IPS DF 19.7 (cell line): Measurements from ENCODE around the gene CD48.
"Not testable (repeated sequence)": the region's sequence is repeated elsewhere in the genome, so short reads cannot be mapped to it uniquely, and the experiment has no call there.

ENCODE experiments used
- DNase-seq: peaks from one replicate; pipeline ENCODE4 v3.0.0-alpha.2; 2013; ENCODE audit warnings: low read depth, low spot score

CD48 gene

DNA sequence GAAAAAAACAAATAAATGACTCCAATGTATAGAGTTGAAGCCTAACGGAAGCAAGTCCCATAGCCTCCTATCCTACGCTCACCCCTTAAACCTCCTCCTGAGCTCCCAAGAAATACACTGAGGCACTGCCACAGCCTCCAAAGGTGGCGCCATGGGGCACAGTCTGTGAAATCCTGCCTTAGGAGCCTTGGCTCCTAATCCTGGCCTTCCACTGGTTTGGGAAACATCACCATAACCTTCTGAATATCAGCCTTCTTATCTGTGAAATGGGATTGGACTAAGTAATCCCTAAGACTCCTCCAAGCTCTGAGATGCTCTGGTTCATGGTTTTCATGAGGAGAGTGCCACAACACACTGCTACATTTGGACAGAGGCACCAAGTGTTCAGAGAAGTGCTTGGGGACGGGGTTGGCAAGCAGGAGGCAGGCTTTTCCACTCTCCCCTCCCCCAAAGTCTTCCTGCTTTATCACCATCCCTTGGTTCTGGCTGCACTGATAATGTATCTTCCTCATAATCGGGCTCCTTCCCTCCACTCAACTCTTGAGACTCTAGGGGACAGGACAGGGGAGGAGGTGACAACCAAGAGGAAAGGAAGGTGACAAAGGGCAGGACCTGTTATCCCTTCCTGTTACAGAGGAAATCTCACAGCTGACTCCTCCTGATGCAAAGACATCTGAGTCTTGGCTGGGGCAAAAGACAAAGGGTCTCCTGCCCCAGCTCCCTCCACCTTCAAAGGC, 30.2 kb upstream of the CD48 start:
- no peak for DNase-seq

DNA sequence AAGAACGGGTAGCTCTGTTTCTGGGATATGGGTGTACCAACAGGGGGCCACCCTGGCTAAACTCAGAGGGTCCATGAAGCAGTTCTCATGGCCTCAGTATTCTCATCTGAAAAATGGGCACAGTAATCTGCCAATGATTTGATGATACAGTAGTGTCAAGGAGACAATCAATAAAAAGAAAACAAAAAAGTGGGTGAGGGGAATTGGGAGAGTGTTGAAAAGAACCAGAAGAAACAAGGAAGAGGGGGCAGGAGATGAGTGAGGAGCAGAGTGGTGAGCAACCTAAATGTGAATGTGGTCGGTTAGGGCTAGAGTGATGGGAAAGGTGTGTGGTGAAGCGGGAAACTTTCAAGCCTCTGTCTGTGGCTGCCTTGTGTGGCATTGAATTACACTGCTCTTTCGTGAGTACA, 29.5 kb upstream of the CD48 start:
- no peak for DNase-seq

DNA sequence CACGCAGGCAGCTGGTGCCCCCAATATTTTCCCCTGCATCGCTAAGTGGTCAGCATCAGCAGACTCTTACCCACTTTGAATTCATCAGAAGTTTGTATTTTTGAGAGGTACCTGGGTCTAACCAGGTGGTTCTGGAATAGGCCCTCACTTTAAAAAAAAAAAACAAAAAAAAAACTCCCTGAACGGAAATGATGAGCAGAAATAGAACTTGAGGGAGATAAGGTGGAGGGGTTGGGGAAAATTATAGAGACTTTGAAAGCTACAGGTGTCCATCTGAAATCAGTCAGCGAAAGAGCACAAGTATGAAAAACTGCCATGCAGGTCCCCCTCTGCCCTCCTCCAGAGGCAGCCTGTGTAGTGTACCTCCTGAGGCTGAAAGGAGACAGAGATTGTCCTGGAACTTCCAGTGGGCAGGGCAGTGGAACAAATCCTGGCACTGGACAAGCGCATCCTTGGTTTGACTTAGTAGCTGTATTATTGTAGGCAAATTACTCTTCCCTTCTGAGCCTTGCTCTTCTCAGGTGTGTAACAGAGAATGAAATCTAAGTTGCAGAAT, 28.6 kb upstream of the CD48 start:
- no peak for DNase-seq

DNA sequence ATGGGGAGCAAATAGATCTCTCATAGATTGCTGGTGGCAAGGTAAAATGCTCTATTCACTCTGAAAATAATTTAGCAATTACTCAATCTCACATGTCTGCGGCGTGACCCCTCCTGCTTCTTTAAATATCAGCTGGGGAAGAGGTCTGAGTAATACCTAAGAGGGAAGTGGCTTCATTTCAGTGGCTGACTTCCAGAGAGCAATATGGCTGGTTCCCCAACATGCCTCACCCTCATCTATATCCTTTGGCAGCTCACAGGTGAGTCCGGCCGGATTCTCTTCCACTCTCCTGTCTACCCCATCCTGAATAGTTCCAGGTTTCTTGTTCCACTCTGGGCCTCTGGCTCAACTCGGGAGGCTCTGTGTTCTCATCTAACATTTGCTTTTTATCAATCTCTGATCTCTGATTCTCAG, 27.5 kb upstream of the CD48 start, which contains the start of gene SLAMF7:
SLAMF7 (plus strand) TSS at position 150 of the 414 bp plus-strand sequence; CDS start at position 205, 55 bp downstream.
- DNase-seq: no peak

DNA sequence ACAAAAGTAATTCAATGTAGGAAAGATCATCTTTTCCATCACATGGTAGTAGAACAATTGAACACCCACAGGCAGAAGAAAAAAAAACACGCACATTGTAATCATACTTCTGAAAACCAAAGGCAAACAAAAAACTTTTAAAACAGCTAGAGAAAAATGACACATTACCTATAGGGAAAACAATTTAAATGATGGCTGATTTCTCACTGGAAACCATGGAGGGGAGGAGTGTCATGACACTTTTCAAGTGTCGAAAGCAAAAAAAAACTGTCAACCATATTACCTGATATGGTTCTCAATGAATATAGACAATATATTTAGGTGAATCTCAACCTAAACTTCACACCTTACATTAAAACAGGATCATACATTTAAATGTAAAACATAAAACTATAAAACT, 26.6 kb upstream of the CD48 start:
- DNase-seq: no peak

DNA sequence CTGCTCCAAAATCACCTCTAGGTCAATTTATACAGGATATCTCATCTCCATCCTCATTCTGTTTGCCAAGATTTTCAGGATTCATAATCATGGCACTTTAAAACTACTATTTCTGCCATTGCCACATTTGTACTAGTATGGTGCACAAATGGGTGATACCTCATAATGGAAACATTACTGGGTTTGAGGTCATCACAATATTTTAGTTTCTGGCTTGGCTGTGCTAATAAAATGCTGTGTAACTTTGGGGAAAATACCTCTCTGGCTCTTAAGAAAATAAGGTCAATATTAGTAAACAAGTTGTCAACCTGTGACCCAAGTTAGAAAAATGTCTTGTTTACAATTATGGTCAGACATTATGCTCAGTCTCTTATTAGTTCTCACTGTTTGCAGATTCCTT, 22.7 kb upstream of the CD48 start:
- DNase-seq: no peak

DNA sequence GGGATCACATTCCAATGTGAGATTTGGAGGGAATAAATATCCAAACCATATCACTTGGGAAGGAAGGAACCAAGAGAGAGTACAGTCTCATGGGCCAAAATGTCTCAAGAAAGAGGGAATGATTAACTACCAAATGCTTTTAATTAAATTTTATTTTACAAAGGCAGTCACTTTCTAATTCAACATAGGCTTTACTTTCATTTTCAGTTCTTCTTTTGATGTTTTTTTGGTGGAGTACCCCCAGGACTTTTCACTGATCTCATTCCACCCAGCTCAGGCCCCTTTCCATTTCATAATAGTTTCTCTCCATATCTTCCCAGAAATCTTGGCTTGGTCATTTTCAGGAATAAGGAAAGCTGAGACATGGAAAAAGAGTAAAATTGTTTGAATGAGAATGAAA, 22.3 kb upstream of the CD48 start:
- DNase-seq: no peak

DNA sequence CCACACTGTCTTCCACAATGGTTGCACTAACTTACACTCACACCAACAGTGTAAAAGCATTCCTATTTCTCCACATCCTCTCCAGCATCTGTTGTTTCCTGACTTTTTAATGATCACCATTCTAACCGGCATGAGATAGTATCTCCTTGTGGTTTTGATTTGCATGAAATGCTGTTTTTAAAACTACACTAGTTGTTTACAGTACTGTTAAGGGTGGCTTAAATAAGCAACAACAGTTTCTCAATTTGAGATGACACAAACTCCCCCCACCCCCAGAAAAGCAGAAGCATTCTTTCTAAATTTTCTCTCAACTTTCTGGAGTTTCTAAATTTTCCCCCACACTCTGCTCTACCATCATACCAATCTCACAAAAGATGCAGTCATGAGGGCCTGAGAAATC, 20.4 kb upstream of the CD48 start:
- DNase-seq: no peak

DNA sequence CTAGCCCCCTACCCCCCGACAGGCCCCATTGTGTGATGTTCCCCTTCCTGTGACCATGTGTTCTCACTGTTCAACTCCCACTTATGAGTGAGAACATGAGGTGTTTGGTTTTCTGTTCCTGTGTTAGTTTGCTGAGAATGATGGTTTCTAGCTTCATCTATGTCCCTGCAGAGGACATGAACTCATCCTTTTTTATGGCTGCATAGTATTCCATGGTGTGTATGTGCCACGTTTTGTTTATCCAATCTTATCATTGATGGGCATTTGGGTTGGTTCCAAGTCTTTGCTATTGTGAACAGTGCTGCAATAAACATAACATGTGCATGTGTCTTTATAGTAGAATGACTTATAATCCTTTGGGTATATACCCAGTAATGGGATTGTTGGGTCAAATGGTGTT, 19.9 kb upstream of the CD48 start:
- not testable (repeated sequence) for DNase-seq

DNA sequence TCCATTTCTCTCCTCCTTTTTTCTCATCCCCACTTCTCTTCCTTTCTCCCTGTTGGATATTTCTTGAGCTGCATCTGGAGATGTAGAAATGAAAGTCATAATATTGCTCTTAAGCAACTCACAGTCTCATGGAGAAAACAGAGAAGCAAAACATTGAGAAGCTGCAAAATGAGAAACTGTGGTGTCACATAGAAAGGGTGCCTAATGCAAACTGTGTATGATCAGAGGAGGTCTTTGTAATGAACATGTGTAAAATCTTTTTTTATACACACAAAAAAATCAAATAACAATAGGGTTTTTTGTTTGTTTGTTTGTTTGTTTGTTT, 15.7 kb upstream of the CD48 start:
- no peak for DNase-seq

DNA sequence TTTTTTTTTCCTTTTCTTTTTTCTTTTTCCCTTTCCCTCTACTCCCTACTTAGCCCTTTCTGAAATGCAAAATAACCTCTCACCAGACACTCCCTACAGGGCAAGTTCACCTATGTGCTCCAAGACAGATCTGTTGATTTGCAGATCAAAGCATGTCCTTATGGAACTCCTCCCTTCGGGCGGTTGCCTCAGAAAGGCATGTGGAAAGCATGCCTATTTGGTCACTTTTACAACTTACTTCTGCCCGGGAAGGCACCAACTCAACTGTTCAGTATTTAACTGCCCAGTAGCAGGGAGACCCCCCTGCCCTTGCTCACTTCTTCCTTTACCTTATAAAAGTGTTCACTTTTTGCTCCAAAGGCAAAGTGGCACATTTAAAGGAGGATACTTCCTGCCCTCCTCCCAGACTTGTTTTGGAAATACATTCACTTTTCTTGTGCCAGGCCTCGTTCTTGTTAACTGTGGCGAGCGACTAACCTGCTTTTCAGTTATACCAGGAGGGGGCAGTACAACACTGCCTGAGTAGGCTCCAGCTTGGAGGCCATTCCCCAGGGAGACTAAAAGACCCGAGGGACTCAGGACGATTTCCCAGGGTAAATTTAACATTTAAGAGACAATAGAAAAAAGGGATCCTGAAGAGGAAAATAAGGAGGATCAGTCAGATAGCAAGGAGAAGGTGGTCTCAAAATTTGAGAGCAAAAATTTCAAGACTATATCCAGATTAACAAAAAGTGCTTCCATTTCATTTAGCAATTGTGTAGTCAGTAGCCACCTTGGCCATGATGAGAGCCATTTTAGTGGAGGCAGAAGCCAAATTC, 15.1 kb upstream of the CD48 start:
- peak; percentile 74 for DNase-seq

DNA sequence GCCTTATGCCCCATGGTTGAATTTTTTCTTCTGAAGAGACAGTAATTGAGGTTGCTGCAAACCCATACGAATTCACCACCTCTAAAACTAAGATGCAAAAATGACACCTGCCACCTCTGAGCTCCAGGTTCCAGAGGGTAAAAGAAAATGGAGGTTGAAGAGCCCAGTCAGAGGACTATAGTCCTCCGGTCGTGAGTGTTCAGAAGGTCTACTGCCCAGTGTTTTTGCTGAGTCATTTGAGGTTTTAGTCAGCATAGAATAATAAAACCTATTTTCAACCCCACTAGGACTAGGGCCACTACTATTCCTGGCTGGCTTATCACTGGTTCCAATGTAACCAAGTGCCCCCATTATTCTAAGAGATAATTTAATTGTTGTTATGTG, 14.5 kb upstream of the CD48 start:
- DNase-seq: no peak

DNA sequence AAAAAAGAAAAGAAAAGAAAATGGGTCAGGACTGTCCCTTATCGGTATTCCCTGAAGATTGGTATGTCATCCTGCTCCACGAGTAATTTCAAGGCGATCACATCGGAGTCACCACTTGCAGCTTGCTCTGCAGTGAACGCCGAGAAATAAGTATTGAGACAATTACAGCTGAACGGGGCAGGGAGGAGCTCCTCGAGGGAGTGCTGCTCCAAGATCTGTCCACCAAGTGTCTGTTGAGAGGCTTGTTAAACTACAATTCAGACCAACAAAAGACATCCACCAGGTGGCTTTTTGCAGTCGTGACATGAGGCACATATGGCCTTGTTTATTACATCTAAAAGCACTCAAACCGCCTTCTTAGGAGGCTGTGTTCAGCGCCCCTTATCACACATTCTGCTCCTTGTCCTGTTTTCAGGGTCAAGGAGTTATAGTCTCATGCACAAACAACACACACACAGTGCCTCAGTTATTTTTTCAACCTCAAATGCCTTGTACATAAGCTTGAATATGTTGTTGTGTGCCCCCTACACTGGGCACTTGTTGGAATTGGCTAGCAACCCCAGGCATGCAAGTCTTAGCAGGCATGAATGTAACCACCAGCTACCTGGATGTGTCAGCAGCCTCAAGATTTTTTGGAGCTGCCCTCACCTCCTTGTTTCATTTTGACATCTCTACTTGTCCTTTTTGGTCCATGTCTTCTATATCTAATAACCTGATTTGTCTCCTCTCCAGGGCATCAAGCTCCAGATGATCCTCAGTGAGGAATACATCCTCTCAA, 13.0 kb upstream of the CD48 start:
- DNase-seq: no peak

DNA sequence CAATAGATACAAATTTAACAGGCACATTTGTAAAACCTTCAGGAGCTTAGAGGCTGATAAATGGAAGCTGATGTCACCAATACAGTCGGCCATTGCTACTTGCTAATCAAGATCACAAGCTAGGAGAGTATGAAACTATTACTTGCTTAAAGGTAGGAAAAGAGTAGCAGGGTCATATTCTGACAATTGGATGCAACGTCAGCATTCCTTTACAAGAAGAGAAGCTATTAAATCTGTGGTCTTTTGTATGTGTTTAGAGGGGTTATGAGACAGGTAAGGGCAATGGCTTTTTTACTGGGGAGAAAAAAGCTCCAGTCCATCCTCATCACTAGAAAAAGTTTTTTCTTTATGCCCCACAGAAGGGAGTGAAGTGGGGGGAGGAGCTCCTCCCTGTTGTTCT, 11.7 kb upstream of the CD48 start:
- no peak for DNase-seq

DNA sequence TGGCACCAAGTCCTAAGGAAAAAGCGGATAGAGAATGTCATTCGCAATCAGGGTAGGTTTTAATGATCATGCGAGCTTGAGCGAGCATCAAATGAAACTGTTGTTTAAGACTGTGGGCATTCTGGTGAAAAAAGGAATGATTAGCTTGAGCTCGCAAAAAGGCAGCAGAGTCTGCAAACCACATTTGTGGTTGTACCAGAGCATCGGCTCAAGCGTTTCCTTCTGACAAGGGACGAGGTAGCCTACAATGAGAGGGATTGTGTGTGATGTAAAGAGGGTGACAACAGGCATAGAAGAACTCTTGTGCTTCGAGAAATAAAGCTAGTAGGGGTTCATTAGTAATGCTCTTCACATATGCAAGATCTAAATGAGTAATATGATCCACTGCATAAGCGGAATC, 11.1 kb upstream of the CD48 start:
- DNase-seq: no peak

DNA sequence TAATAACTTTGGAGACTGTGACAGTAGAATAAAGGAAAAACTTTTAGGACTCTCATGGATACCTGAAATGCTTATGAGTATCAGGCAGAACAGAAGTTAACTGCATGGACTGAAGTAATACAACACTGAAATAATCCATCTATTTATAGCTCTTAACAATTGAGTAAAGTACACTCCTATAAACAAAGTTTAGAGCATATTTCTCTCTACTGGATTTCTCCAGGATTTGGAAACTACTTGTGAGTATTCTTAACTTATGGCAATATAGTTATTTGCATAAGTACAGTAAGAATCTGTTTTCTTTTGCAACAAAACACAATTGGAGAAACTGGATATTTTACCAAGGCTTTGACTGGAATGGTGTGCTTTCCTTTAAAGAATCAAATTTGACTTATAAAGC, 9.9 kb upstream of the CD48 start:
- no peak for DNase-seq

DNA sequence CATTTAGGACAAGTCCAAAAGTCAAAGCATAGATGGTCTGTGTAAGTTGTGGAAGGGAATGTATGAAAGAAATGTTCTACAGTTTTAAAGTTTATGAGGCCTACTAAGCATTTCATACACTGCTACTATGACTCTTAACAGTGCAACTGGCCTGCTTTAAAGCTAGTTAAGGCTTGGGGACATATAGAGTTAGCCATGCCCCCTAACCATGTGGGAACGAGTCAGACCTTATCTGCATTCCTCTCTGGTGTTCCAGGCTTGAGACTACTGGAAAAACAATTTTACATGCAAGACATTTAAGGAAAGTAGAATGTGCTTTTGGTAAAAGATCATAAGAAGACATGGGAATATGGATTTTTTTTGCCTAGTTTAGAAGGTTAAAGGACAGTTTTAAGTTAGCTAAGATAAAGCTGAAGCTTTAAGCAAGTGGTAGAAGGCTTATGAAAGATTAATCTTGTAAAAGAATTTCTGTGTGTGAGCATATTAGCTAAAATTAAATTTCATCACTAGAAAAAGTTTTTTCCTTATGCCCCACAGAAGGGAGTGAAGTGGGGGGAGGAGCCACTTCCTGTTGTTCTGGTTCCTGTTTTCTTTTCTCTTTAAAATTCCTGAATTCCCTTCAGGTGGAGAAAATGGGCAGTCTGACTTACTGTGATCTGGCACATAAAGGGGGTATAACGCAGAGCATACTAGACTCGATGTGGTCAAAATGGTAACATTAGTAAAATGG, 8.9 kb upstream of the CD48 start:
- DNase-seq: no peak

DNA sequence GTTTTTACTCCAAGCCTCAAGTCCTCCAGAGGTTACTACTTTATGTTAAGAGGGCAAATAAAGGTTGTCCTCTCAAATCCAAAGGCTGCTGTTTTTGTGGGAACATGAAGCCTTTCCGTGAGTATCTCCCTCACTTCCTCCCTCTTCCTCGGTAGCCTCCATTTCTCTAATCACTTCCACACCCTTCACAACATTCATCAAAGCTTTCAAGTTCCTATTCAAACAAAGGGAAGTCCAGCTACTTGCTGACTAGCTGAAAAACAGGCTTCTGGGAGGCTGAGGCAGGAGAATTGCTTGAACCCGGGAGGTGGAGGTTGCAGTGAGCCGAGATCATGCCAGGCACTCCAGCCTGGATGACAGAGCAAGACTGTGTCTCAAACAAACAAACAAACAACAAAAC, 6.6 kb upstream of the CD48 start:
- no peak for DNase-seq

DNA sequence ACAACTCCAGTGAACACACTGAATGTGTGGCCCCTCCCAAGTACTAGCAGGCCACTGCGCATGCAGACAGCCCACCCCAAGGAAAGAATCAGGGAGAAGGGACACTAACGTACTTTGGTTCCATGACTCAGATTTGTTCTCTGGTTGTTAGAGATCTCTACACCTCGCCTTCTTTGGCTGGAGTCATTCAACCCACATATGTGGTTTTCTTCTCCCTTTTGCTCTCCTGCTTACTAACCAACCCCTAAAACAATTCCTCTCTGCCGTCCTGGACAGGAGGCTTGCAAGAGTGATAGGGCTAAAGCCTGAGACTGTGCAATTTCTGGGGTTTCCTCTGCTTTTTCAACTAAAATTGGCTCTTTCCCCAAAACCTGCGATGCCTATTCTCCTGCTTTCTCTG, 5.7 kb upstream of the CD48 start:
- no peak for DNase-seq

DNA sequence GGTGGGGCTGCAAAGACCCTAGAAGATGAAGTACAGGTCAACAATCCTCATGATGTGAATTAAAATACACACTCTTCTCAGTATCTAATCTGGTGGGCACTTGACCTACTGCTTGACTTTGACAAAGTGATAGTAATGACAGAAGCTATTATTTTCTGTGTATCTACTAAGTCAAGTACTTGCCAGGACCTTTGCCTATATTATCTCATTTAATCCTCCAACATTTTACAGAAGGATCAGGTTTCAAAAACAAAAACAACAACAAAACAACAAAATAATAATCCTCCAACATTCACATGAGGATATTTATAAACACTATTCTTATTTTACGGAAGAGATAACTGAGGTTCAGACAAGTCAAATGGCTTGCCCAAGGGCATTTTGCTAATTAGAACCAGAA, 4.4 kb upstream of the CD48 start:
- DNase-seq: no peak

DNA sequence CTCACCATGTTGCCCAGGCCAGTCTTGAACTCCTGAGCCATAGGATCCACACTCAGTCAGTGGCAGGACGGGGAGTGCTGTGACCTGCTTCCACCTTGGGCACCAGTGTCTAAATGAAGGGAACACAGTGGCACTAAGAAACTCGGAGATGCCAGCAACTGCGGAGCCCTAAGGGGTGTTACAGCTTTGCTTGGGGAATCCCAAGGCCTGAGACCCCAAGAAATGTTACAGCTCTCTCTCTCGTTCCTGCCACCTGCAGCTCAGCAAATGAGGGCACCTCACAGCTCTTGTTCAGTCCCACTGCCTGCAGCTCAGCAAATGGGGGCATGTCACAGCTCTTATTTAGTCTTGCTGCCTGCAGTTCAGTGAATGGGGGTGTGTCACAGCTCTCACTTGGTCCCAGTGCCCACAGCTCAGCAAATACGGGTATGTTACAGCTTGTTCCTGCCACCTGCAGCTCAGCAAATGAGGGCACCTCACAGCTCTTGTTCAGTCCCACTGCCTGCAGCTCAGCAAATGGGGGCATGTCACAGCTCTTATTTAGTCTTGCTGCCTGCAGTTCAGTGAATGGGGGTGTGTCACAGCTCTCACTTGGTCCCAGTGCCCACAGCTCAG, 2.5 kb upstream of the CD48 start:
- not testable (repeated sequence) for DNase-seq
